ENCODE measurements around the gene RAPGEF2.

DNA sequence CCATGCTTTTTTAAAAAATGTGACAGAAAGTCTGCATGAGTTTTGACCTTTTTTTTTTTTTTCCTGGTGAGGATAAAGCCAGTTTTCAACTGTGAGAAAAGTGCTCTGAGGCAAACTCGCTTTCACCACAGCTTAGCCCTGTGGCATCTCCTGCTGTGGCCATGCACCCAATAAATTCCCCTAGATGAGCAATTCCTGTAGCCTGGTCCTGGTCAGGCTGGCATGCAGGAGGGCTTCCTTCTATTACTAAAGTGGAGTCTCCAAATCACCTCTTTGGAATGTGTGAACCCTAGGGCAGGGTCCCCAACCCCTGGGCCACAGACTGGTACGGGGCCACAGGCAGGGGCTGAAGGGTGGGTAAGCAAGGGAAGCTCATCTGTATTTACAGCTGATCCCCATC is 265.4 kb downstream of the RAPGEF2 start:
- TF ChIP-seq CTCF (IDR thresholded peaks at IDR 0.05) (no peak), POLR2A (IDR thresholded peaks at IDR 0.05) (no peak)

Measured in breast epithelium (tissue), 3 donors.